Vagina (tissue), 2 donors: ENCODE results near the gene URAD.

Experiments
- POLR2A ChIP-seq, 2 donors: fragments of 450-650 bp; IDR thresholded peaks; one replicate each; pipeline ENCODE4 v1.6.1; 2017; ENCODE audit warnings: antibody characterized with exemption in 2 of 2, mild to moderate bottlenecking in 2 of 2, moderate library complexity in 2 of 2
- TF ChIP-seq, protein P1 (sequence below), 3 experiments: fragments of 450-650 bp in 2 of 3; fragments of 200-600 bp in 1 of 3; sonication (generic) in 1 of 3; IDR thresholded peaks; one replicate each; pipeline ENCODE4 v1.5.1; 2017 to 2019; ENCODE audit warnings: antibody characterized with exemption in 3 of 3, mild to moderate bottlenecking in 2 of 3, moderate library complexity in 2 of 3

DNA sequence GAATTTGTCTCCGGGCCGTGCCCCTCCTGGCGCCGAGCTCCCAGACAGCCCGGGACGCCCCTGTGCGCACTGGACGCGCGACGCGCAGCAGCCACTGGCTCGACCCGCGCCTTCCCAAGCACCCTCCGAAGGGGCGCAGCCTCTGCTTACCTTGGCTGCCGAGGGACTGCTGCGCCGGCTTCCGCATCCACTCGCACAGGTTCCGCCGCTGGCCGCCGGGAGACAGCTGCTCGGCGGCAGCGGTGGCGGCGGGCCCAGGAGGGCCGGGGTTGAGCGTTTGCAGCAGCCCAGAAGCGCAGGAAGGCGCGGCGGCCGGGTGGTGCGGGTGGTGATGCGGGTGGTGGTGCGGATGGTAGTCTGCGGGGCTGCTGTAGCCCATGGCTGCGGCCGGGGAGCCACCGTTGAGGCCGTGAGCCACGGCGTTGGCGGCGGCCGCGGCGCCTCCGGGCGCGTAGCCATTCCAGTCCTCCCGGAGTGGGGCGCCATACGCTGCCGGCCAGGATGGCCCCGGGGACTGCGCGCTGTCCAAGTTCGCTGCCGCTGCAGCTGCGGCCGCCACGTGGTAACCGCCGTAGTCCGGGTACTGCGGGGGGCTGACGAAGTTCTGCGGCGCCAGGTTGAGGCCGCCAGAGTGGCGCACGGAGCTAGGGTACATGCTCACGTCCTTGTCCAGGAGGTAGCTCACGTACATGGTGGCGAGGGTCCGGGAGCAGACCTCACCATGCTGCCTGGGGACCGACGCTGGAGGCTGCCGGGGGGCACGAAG is 20.0 kb downstream of the URAD start:
- TF ChIP-seq, protein P1, sequence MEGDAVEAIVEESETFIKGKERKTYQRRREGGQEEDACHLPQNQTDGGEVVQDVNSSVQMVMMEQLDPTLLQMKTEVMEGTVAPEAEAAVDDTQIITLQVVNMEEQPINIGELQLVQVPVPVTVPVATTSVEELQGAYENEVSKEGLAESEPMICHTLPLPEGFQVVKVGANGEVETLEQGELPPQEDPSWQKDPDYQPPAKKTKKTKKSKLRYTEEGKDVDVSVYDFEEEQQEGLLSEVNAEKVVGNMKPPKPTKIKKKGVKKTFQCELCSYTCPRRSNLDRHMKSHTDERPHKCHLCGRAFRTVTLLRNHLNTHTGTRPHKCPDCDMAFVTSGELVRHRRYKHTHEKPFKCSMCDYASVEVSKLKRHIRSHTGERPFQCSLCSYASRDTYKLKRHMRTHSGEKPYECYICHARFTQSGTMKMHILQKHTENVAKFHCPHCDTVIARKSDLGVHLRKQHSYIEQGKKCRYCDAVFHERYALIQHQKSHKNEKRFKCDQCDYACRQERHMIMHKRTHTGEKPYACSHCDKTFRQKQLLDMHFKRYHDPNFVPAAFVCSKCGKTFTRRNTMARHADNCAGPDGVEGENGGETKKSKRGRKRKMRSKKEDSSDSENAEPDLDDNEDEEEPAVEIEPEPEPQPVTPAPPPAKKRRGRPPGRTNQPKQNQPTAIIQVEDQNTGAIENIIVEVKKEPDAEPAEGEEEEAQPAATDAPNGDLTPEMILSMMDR (IDR thresholded peaks at IDR 0.05), result no peak
- no peak for TF ChIP-seq POLR2A (IDR thresholded peaks at IDR 0.05)
